Activated CD4-positive, alpha-beta T cell treated with anti-CD3 and anti-CD28 coated beads, Interleukin-2, amount 50 U/mL, for 4 hours (primary cell): ENCODE measurements around the gene HAUS3.
"Not testable (repeated sequence)": the region's sequence is repeated elsewhere in the genome, so short reads cannot be mapped to it uniquely, and the experiment has no call there.

Experiments
- DNase-seq, 2 experiments: peaks; one replicate each; pipeline ENCODE4 v3.0.0-alpha.2; 2020

The HAUS3 gene

GRCh38 chr4:2218436-2218835, 23.5 kb downstream of the HAUS3 start:
- no peak for DNase-seq

GRCh38 chr4:2217726-2218125, 24.2 kb downstream of the HAUS3 start:
- DNase-seq: no peak

- no peak for DNase-seq
Observed at GRCh38 chr4:2212831-2213230, 29.1 kb downstream of the HAUS3 start.

- not testable (repeated sequence) for DNase-seq
Observed at GRCh38 chr4:2202789-2203188, 39.1 kb downstream of the HAUS3 start.

GRCh38 chr4:2194496-2194895, 47.4 kb downstream of the HAUS3 start:
- DNase-seq: no peak

- DNase-seq: no peak
Observed at GRCh38 chr4:2193326-2193725, 48.6 kb downstream of the HAUS3 start.

GRCh38 chr4:2186865-2187172, 55.1 kb downstream of the HAUS3 start:
- no peak for DNase-seq

GRCh38 chr4:2186133-2186864, 55.6 kb downstream of the HAUS3 start:
- no peak for DNase-seq

GRCh38 chr4:2183394-2183793, 58.5 kb downstream of the HAUS3 start:
- DNase-seq: no peak

GRCh38 chr4:2182994-2183393, 58.9 kb downstream of the HAUS3 start:
- DNase-seq: no peak

- DNase-seq: no peak
Observed at GRCh38 chr4:2180410-2180809, 61.5 kb downstream of the HAUS3 start.

GRCh38 chr4:2179717-2180116, 62.2 kb downstream of the HAUS3 start:
- no peak for DNase-seq

GRCh38 chr4:2178986-2179385, 62.9 kb downstream of the HAUS3 start:
- no peak for DNase-seq
